Activated naive CD8-positive, alpha-beta T cell treated with anti-CD3 and anti-CD28 coated beads, Interleukin-2, amount 10 ng/mL, durations not matched to agents 7 days and 5 days (primary cell): ENCODE data around the gene SNRPF. TPM values are rescaled to one million over a fixed set of nuclear protein-coding genes. Genes with fewer than 3 reads are reported as not detected.

Source experiments
- ATAC-seq: fragments of 150-1000 bp; cut with Tn5 transposase; one replicate; pipeline ENCODE4 v1.10.0; 2021; ENCODE audit warnings: low read depth, moderate library complexity
- POLR2A ChIA-PET: fragments of 350-600 bp; sonication (Branson Sonifier 250); formaldehyde crosslinking; loops from one replicate; lab custom pipeline; 2021; ENCODE audit warnings: antibody characterized with exemption; lab: Charles Lee
- DNase-seq: peaks from one replicate; pipeline ENCODE4 v3.0.0; 2021
- H3K27ac Mint-ChIP-seq: one replicate; pipeline ENCODE4 v1.8.0; 2022; ENCODE audit warnings: mild to moderate bottlenecking, mixed read lengths
- H3K27me3 Mint-ChIP-seq: one replicate; pipeline ENCODE4 v1.8.0; 2022; ENCODE audit warnings: mild to moderate bottlenecking, moderate library complexity, mixed read lengths
- H3K36me3 Mint-ChIP-seq: one replicate; pipeline ENCODE4 v1.8.0; 2021; ENCODE audit warnings: mild to moderate bottlenecking, mixed read lengths
- H3K4me1 Mint-ChIP-seq: one replicate; pipeline ENCODE4 v1.8.0; 2021; ENCODE audit warnings: mixed read lengths
- H3K4me3 Mint-ChIP-seq: one replicate; pipeline ENCODE4 v1.8.0; 2022; ENCODE audit warnings: mild to moderate bottlenecking, moderate library complexity, mixed read lengths
- H3K9me3 Mint-ChIP-seq: one replicate; pipeline ENCODE4 v1.8.0; 2021; ENCODE audit warnings: mixed read lengths
- total RNA-seq, 2 experiments: library from RNA; stranded (reverse); gene quantifications; one replicate each; pipeline ENCODE4 v1.2.3, GENCODE V29; 2021

The SNRPF gene
- total RNA-seq, 2 experiments from 2014 or later: 30.7 to 34.1 TPM

- Mint-ChIP-seq H3K4me1 (no peaks in the 10 kb centered on the region), H3K4me3 (no peak overlapping the region), H3K27me3 (no peaks in the 10 kb centered on the region), H3K9me3 (no peaks in the 10 kb centered on the region), H3K36me3 (peaks cover 18% of the 10 kb centered on the region), H3K27ac (no peak overlapping the region)
- POLR2A ChIA-PET: no interaction called here
- DNase-seq: no peak
- no peak for ATAC-seq
These were observed 18.9 kb downstream of the SNRPF start for GRCh38 chr12:95877622-95878021.

- POLR2A ChIA-PET: no interaction called here
These were observed 22.1 kb downstream of the SNRPF start for GRCh38 chr12:95880895-95881294.

GRCh38 chr12:95881331-95881955, 22.7 kb downstream of the SNRPF start:
- no peak overlapping the region for H3K4me3 Mint-ChIP-seq
- no peaks in the 10 kb centered on the region for H3K4me1 Mint-ChIP-seq
- POLR2A ChIA-PET: no interaction called here
- H3K27ac Mint-ChIP-seq: no peak overlapping the region
- H3K27me3 Mint-ChIP-seq: no peaks in the 10 kb centered on the region
- H3K9me3 Mint-ChIP-seq: no peaks in the 10 kb centered on the region
- no peak for ATAC-seq
- no peak for DNase-seq
- peaks cover 2% of the 10 kb centered on the region for H3K36me3 Mint-ChIP-seq

More at GRCh38 chr12:95880895-95881294, 22.1 kb downstream of the SNRPF start:
- Mint-ChIP-seq H3K27me3 (no peaks in the 10 kb centered on the region), H3K27ac (no peak overlapping the region), H3K9me3 (no peaks in the 10 kb centered on the region), H3K4me3 (no peak overlapping the region), H3K36me3 (peaks cover 6% of the 10 kb centered on the region), H3K4me1 (no peaks in the 10 kb centered on the region)
- DNase-seq (no peak), ATAC-seq (no peak)

- no peaks in the 10 kb centered on the region for H3K9me3 Mint-ChIP-seq
- POLR2A ChIA-PET: no interaction called here
These were observed 23.3 kb downstream of the SNRPF start for GRCh38 chr12:95882080-95882479.

GRCh38 chr12:95882873-95883272, 24.1 kb downstream of the SNRPF start:
- Mint-ChIP-seq H3K4me3 (no peak overlapping the region), H3K27me3 (peaks cover 2% of the 10 kb centered on the region), H3K36me3 (peaks cover 2% of the 10 kb centered on the region), H3K4me1 (no peaks in the 10 kb centered on the region), H3K27ac (no peak overlapping the region), H3K9me3 (no peaks in the 10 kb centered on the region)
- no peak for ATAC-seq
- DNase-seq: no peak
- POLR2A ChIA-PET: no interaction called here

More at GRCh38 chr12:95882080-95882479, 23.3 kb downstream of the SNRPF start:
- Mint-ChIP-seq H3K27ac (no peak overlapping the region), H3K4me3 (no peak overlapping the region), H3K27me3 (no peaks in the 10 kb centered on the region), H3K36me3 (peaks cover 2% of the 10 kb centered on the region), H3K4me1 (no peaks in the 10 kb centered on the region)
- ATAC-seq: no peak
- DNase-seq: no peak

GRCh38 chr12:95884998-95885397, 26.2 kb downstream of the SNRPF start:
- H3K27ac Mint-ChIP-seq: no peak overlapping the region
- H3K36me3 Mint-ChIP-seq: no peaks in the 10 kb centered on the region
- ATAC-seq (no peak), DNase-seq (no peak)
- H3K9me3 Mint-ChIP-seq: no peaks in the 10 kb centered on the region
- no peak overlapping the region for H3K4me3 Mint-ChIP-seq
- H3K27me3 Mint-ChIP-seq: peaks cover 3% of the 10 kb centered on the region
- no peaks in the 10 kb centered on the region for H3K4me1 Mint-ChIP-seq
- POLR2A ChIA-PET: no interaction called here

- POLR2A ChIA-PET: no interaction called here
- Mint-ChIP-seq H3K4me3 (no peak overlapping the region), H3K4me1 (no peaks in the 10 kb centered on the region), H3K27me3 (peaks cover 3% of the 10 kb centered on the region), H3K27ac (no peak overlapping the region), H3K36me3 (no peaks in the 10 kb centered on the region), H3K9me3 (no peaks in the 10 kb centered on the region)
- ATAC-seq (no peak), DNase-seq (no peak)
These were observed 28.6 kb downstream of the SNRPF start for GRCh38 chr12:95887311-95887710.

GRCh38 chr12:95890958-95891357, 32.2 kb downstream of the SNRPF start:
- H3K27me3 Mint-ChIP-seq: peaks cover 7% of the 10 kb centered on the region
- H3K9me3 Mint-ChIP-seq: no peaks in the 10 kb centered on the region
- POLR2A ChIA-PET: no interaction called here
- DNase-seq (no peak), ATAC-seq (no peak)
- no peak overlapping the region for H3K4me3 Mint-ChIP-seq
- H3K36me3 Mint-ChIP-seq: no peaks in the 10 kb centered on the region
- H3K27ac Mint-ChIP-seq: no peak overlapping the region
- H3K4me1 Mint-ChIP-seq: no peaks in the 10 kb centered on the region

GRCh38 chr12:95896846-95897245, 38.1 kb downstream of the SNRPF start:
- no peaks in the 10 kb centered on the region for H3K4me1 Mint-ChIP-seq
- no peak for DNase-seq
- no peak for ATAC-seq
- POLR2A ChIA-PET: no interaction called here
- peaks cover 15% of the 10 kb centered on the region for H3K27me3 Mint-ChIP-seq
- H3K4me3 Mint-ChIP-seq: no peak overlapping the region
- no peaks in the 10 kb centered on the region for H3K36me3 Mint-ChIP-seq
- H3K27ac Mint-ChIP-seq: no peak overlapping the region
- no peaks in the 10 kb centered on the region for H3K9me3 Mint-ChIP-seq

- POLR2A ChIA-PET: no interaction called here
- H3K27ac Mint-ChIP-seq: no peak overlapping the region
- H3K36me3 Mint-ChIP-seq: no peaks in the 10 kb centered on the region
- no peak for ATAC-seq
- H3K9me3 Mint-ChIP-seq: no peaks in the 10 kb centered on the region
- peaks cover 21% of the 10 kb centered on the region for H3K27me3 Mint-ChIP-seq
- H3K4me1 Mint-ChIP-seq: no peaks in the 10 kb centered on the region
- no peak for DNase-seq
- no peak overlapping the region for H3K4me3 Mint-ChIP-seq
These were observed 39.3 kb downstream of the SNRPF start for GRCh38 chr12:95898081-95898480.

GRCh38 chr12:95908573-95908972, 49.8 kb downstream of the SNRPF start:
- no peak overlapping the region for H3K4me3 Mint-ChIP-seq
- POLR2A ChIA-PET: no interaction called here

GRCh38 chr12:95909871-95910270, 51.1 kb downstream of the SNRPF start:
- DNase-seq (no peak), ATAC-seq (no peak)
- H3K36me3 Mint-ChIP-seq: no peaks in the 10 kb centered on the region
- no peak overlapping the region for H3K27ac Mint-ChIP-seq
- no peaks in the 10 kb centered on the region for H3K4me1 Mint-ChIP-seq
- no peaks in the 10 kb centered on the region for H3K9me3 Mint-ChIP-seq
- H3K27me3 Mint-ChIP-seq: peaks cover 35% of the 10 kb centered on the region
- POLR2A ChIA-PET: no interaction called here
- no peak overlapping the region for H3K4me3 Mint-ChIP-seq

More at GRCh38 chr12:95908573-95908972, 49.8 kb downstream of the SNRPF start:
- Mint-ChIP-seq H3K27ac (no peak overlapping the region), H3K36me3 (no peaks in the 10 kb centered on the region), H3K9me3 (no peaks in the 10 kb centered on the region), H3K4me1 (no peaks in the 10 kb centered on the region), H3K27me3 (peaks cover 38% of the 10 kb centered on the region)
- ATAC-seq (no peak), DNase-seq (no peak)
